M059J (cell line): ENCODE data around the gene ZNF232. TPM values are rescaled to one million over a fixed set of nuclear protein-coding genes. Genes with fewer than 3 reads are reported as not detected.
"Not testable (repeated sequence)": the region's sequence is repeated elsewhere in the genome, so short reads cannot be mapped to it uniquely, and the experiment has no call there.

Experiments used
- DNase-seq: peaks from one replicate; pipeline ENCODE4 v3.0.0-alpha.2; 2012; ENCODE audit warnings: low read depth
- total RNA-seq: library from RNA; depleted of rRNA; stranded (reverse); fragments of >200 nt; shearing (Covaris generic); gene quantifications from 2 replicates; pipeline ENCODE4 v1.2.3, GENCODE V29; 2014

ZNF232 gene
- total RNA-seq, 1 experiment from 2014 or later, result 7.1 TPM

DNA sequence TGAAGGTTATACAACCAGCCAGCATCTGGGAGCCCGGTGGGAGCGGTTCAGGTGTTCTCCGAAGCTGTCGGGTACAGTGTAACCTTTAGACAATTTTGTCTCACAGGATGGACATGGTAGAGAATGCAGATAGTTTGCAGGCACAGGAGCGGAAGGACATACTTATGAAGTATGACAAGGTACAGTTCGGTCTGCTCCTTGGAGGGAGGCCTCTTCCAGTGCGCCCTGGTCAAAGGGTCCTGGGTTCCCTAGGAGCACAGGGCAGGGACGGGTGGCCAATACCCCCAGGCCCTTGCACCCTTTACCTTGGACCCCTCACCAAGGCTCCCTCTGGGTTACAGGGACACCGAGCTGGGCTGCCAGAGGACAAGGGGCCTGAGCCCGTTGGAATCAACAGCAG, 18.6 kb upstream of the ZNF232 start:
- DNase-seq, result not testable (repeated sequence)

DNA sequence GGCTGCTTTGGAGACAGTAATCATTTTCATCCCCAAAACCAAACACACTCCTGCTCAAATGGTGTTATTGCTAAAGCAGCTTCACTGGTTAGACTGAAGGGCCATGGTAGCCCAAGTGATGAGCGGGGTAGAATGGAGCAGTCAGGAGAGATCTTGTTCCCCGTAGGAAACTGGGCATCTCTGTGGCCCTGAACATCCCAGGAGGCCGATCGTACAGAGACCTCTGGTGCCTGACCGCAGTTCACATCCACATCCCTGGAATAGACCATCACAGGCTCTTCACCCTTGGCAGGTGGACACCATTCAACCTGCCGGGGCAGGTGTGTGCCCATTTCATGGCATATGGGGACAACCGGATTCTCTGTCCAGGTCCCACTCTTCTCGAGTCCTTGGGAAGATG, 18.1 kb upstream of the ZNF232 start:
- not testable (repeated sequence) for DNase-seq

DNA sequence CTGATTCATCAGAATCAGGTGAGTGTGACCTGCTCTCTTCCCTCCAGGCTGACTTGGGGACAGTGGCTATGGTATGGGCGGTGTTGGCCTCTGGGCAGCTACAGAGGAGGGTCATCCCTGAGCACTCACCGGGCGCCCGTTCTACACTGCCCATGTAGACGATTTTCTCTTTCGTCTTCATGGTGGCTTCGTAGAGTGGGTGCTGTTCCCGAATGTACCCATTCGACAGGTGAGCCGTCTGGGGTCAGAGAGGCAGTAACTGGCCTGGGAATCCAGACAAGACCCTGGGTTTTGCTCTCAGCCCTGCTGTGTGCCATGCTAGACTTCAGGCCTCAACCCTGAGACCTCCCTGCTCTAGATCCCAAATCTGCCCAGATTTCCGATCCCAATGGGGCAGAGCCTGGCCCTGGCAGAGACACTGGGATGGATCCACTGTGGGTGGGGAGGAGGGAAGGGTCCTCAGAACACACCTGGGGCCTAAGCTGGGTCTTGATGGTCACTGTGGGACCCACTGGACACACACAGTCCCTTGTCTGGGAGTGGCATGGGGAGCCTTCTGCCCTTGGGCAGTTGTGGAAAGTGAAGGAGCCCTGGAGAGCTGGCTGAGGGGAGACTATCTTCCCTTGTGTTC, 17.3 kb upstream of the ZNF232 start:
- DNase-seq, result no peak

DNA sequence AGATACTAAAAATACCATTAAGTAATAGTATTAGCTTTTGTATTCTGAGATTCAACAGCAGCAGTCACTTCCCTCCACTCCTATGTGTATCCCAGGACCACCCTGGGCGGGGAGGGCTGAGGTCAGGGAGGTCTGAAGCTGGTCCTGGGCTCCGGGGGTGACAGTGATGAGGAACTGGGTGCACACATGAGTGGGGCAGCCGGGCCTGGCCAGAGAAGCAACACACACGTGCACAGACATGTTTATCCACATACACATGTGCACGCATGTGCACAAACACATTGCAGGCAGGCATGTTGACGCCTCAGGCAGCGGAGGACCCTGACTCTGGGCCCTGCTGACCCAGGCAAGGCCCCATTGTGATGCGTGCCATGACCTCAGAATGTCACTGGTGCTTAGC, 16.7 kb upstream of the ZNF232 start:
- DNase-seq, result not testable (repeated sequence)

DNA sequence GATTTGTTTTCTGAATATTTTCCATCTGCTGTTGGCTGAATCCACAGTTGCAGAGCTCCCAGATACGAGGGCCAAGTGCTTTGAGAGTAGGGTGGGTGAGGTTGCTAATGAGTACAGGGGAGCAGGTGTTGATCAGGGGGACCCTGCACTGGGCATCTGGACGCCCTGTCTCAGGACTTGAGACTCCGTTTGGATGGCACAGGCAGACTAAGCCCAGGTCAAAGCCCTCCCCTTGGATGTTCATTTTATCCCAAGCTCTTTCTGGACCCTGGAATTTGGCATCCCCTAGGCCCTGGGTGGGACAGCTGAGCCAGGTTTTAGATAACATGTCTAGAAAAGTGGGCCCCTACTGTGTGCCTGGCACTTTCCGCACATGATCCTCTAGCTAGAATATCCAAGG, 16.2 kb upstream of the ZNF232 start:
- DNase-seq, result no peak

DNA sequence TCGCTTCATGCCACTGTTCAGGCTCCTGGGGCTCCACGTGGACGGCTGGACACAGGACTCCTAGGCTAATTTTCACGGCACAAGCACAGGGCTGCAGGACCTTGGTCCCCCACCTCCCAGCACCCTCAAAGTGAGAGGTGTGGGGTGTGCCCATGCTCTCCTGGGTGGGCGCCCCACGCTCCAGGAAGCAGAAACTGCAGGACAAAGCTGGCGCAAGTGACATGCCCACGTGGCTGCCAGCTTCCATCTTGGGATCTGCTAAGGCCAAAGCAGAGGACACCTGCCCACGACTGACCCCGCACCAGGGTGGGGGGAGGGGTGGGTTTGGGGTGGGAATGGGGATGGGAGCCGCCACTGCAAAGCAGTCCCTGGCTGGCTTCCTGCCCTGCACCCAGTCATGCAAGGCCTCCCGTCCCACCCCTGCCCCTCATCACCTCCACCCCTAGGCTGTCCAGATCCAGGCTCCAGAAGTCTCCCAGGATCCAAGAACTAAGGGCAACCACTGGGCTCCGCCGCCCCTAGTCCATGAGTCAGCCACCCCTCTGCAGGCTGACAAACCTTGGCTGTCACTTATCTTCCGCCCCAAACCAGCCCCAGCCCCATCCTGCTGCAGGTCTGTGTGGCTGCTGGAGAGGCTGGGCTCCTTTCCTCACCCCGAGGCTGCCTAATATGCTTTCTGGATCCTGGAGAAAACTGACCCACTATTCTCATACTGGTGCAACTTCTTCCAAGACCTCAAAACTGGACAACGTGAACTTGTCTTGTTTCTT, 15.2 kb upstream of the ZNF232 start:
- DNase-seq, result no peak

DNA sequence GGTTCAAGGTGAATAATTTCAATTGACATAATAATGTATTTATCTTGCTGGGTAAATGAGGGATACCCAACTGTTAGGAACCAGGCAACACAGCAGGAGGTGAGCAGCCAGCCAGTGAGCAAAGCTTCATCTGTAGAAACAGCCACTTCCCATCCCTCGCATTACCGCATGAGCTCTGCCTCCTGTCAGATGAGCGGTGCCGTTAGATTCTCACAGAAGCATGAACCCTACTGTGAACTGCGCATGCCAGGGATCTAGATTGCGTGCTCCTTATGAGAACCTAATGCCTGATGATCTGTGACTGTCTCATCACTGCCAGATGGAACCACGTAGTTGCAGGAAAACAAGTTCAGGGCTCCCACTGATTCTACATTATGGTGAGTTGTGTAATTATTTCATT, 13.2 kb upstream of the ZNF232 start:
- DNase-seq, result not testable (repeated sequence)

DNA sequence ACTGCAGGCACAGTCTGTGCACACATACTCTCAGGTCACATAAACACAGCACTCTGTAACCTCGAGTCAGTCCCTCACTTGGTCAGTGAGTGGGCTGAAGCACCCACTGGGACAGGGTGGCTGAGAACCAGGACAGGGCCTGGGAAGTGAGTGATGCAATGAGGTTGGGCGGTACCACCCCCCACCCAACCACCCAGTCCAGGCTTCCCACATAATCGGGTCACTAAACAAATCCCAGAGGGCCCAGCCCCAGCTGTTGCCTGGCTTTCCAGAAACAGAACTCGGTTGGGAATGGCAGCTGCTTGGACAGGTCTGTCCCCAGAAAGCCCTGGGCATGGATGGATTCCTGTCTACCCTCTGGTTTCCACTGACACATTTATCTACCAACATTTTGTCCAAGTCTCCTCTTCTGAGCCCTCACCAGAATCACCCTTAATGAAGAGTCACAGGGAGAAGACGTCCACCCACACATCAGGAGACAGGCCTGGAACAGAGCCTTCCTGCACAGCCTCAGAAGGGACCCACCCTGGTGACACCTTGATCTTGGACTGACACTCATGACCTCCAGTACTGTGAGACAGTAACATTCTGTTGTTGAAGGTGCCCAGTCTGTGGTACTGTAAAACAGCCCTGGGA, 12.6 kb upstream of the ZNF232 start:
- not testable (repeated sequence) for DNase-seq

DNA sequence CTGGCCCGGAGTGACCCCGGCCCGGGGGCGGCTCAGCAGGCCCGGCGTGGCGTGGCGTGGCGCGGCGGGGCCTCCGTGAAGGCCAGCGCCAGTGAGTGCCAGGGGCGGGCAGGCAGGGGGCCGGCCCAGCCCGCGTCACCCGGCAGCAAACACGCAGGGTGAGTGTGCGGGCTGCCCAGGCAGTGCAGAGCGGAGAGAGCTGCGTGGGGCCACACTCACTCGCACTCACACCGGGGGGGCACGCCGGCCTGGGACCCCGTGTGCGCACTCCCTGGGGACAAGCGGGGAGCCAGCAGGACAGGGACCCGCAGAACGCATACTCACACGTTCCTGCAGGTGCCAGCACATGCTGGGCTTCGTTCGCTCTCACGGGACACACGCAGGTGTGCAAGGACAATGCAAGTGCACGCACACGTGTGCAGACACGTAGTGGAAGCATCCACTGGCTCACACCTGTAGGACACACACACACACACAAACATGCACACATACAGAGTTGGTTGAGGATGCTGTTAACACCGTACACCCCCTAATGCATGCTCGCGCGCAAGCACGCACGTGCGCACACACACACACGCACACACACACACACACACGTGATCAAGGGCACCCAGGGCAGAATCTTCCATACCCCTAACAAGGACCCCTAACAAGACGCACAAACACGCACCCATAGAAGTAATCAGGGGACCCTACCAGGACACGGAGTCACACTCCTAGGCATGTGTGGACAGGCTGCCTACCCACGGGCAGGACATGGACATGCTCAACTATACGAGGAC, 11.9 kb upstream of the ZNF232 start:
- no peak for DNase-seq

DNA sequence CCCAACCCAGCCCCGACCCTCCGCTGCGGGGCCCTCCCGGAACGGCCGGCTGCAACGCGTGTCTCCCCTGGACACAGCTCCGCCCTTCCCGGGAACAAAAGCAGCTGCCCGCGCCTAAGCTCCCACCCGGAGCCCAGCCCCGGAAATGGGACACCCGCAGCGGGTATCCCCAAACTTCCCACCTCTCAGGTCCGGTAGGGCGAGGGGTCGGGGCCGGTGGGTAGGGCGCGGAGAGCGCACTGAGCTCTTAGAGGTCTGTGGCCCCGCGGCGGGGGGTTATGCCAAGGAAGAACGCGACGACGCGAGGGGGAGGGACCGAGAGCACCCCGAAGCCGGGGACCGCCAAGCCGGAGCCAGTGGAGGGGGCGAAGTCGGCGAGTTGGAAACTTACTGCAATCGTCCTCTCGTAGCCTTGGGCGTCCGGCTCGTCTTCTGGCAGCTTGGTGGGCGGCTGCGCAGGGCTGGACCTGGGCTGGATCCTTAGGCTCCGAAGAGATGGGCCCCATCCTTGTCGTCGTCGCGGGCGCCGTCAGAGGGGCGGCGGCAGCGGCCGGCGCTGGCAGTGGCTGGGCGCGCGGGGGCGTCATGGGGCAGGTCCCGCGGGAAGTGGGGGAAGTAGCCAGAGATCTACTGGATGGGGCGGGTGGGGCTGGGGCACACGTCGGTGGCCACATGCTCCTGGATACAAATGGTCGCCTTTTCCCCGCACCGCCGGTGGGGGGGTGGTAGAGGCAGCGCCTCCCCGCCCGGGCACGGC, 11.1 kb upstream of the ZNF232 start:
- no peak for DNase-seq

DNA sequence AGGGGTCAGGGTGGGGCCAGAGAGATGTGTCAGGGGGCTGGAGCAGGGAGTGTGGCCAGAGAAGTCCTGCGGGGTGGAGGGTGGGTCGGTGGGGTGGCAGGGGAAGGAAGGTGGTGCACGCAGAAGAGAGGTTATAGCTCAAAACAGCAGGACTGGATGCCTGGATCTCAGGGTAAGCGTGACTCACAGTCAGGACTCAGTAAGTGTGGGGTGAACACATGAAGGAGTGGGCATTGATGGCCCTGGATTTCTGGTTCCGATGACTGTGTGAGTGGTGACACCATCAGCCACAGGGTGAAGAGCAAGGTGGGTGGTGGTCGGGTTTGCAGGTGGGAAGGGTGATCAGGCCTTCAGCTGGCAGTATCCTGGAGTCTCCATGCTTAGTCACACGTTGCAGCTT, 10.4 kb upstream of the ZNF232 start:
- DNase-seq, result not testable (repeated sequence)

DNA sequence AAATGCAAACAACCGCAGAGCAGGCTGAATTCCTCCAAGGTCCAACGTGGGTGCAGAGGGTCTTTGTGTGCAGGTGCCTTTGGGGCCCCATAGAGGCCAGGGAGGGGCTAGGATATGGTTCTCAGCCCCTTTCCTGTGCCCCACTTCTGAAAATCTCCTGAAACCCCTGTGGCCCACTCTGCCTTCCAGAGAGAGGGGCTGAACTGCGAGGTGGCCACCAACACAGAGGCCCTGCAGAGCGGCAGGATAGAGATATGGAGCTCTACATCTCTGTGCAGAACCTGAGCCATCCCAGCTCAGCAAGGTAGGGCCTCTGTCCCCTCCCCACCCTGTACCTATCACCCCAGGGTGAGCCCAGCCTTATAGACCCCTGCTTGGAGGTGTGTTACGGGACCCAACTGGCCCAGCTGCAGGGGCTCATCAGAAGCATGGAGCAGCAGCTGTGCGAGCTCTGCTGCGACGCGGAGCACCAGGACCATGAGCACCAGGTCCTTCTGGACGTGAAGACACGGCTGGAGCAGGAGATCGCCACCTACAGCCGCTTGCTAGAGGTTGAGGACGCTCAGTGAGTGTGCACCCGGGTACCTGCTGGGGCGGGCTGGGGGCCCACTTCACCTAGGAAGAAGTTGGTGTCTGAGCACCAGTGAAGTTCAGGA, 9.6 kb upstream of the ZNF232 start:
- DNase-seq, result no peak

DNA sequence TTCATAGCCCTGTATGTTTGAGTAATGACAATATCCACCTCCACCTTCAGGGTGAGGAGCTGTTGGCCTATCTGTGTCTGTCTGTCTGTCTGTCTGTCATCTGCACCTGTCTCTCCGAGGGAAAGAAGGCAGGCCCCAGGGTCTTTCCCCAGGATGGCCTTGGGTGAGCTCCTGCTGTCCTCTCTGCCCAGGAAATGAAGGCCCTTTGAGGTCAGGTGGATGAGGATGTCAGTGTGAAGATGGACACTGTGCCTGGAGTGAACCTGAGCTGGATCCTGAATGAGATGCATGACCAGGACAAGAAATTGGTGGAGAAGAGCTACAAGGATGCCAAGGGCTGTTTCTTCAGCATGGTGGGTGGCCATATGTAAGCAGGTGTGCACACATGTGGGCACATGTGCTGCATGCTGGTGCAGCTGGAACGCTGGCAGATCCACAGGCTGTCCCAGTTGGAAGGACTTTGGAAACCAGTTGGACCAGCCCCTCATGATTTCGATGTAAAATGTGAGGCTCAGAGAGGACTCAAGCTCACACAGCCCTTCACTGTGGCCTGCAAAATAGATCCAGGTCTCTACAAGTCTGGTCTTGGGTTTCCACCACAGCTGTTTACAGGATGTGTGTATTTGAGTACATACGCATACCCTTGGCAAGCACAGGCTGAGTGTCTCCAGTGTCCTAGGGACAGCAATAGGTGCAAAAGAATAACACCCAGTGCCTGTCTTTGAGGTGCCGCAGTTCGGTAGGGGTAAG, 8.9 kb upstream of the ZNF232 start:
- not testable (repeated sequence) for DNase-seq

DNA sequence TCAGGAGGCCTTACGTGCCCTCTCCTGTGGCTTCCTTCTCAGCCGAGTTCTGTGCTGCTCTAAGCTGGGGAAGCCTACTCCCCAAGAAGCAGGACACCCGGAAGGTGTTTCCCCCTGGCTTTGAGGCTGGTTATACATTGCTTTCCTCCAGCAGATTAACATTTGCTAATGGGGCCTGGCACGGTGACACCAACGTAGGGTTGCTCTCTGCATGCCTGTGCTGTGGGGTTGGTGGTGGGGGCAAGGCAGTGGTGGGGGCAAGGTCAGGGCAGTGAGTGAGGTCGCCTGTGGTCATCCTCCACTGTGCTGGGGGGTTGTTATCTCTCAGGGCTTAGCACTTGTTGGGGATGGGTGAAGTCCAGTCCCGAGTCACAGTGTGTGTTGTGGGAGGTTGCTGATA, 8.4 kb upstream of the ZNF232 start:
- DNase-seq, result no peak

DNA sequence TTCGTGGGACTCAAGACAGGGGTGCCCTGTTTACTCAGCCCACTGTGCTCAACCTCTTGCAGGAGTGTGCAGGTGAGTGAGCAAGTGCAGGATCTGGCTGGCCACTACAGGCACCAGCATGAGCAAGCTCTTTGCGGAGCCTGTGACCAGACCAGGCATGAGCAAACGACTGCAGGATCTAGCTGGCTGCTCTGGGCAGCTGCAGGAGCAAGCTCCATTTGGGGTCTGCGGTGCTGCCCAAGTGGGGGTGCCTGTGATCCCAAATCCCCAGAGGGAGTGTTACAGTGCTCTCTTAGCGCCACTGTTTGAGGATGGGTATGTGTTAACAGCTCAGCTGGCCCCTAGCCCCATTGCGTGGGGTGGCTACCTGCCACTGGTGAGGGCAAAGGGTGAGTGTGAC, 6.5 kb upstream of the ZNF232 start:
- no peak for DNase-seq

DNA sequence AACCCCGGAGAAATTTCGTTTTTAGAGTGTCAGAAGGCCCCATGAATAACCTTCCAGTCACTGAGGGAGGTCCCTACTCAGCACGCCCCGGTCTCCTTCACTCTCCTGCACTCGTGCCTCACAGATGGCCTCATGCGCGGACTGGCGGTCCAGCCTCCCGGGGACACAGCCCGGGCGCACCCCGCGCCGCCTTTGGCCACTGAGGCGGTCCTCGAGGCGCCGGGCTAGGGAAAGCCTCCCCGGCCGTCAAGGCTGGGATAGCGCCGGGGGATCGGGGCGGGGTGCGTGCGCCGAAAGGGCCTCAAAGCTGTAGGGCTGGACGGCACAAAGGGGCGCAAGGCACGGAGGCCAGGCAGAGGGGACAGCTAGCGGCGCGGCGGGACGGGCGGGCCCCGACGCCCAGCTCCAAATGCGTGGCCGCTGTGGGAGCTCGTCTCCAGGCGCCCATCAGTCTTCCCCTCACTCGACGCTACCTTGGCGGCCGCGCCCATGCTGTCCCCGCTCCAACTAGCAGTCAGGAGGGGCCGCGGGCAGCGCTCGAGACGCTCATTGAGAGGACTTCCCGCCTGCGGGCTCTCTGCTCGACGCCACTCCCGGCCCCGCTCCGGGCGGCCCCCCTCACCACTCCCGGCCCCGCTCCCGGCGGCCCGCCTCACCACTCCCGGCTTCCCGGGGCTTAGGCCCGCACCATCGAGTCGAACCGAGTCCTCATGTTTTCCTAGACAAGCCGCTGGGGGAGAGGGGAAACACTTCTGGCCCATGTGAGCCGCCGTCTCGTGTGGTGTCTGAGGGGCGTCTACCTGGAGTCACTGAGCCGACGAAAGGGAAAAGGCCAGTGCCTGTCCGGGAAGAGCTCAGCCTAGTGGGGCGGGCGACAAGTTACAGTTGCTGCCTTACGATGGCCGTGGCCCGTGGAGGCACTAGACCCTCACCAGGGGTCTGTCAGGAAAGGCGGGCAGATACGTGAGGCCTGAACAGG, 4.3 kb upstream of the ZNF232 start, which contains the start of gene USP6:
Gene USP6 (plus strand): TSS at position 360 of the 979 bp plus-strand sequence. CDS start 14,336 bp downstream, outside the sequence.
- DNase-seq, result no peak

DNA sequence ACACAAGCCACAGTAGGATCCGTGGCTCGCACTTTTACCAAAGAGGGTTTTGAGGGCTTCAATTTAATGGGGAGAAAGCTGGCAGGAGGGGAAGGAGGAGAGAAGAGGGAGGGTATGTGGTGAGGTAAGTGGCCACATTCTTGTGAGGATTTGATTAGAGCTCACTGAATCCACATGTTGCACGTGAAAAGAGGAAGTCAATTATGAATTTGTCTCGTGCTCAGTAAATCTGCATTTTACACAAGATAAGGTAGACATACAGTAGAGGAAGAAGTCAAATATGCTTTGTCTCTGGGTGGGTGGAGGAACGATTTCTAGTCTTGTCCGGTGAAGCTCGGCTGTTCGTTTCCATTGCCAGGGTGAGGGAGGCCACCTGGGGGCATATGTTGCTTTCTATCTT, 862 bp downstream of the ZNF232 start:
- DNase-seq, result no peak

DNA sequence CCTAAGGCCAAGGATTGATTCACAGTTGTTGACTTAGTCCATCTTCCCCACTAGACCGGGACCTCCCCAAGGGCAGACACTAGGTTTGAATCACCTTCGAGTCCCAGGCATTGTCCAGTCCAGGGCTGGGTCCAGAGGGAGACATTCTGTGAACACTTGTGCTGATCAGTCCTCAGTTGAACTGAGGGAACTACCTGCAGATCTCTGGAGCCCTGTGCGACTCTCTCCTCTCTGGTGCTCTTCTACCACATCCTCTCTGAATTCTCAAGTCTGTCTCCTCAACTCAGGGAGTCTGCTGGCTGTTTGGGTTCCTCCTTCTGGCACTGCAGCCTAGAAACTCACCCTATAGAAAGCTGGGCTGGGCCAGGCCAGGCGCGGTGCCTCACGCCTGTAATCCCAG, 10.8 kb downstream of the ZNF232 start:
- DNase-seq, result no peak

DNA sequence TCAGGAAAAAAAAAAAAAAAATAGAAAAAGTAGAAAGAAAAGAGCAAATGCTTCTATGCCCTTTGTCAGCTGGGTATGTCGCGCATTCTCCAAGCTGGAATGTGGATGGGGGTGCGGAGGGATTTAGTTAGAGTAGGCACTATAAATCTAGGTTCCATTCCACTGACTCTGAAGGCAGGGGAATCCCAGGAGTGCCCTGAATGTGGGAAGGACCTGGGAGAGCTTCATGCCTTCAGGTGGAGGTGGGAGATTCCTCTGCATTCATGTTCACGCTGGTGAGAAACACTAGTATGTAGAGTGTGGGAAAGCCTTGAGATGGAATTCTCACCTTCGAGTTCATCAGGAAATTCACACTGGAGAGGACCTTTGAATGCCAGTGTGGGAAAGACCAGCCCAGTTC, 12.4 kb downstream of the ZNF232 start:
- DNase-seq, result no peak
